ENCODE measurements around the gene EXTL2. TPM values are rescaled to one million over a fixed set of nuclear protein-coding genes. Genes with fewer than 3 reads are reported as not detected.

EXTL2 gene
- total and polyA plus RNA-seq, 2 donors (not counting 1 experiment from before 2014, with no cell fraction given): 1.7 to 4.6 TPM

DNA sequence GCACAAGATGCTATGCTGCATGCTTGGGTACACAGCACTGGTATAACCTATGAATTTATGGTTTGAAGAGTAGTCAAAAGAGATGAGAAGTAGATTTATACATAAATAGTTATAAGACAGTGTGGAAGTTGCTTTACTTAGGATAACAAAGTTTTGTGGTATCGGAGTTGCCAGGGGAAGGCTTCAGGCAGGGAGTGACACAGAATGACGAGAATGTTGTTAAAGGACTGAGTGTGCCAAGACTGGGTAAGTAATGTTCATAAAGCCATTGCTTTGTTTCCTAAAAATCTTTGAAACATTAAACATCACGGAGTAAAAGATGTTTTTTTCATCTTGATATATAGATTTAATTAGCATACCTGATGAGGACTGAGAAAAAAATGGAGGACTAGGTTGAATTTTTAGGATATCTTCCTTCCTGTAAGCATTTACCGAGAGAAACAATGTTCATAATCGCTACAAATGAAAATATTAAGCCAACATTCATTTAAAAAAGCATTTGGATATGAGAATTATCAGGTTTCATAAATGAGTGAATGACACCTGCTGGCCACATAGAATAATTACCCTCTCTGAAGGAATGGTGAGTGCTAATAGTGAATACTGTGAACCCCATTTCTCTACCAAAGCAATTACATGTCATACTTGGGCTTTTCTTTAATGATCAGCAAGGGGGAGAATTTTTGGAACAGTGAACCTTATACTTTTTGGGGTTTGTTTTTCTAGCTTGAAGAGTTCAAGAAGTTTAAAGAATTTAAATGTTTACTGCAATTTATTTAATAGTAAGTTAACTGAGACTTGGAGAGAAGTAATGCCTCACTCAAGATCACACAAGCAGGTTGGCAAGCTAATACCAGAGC lies 28.4 kb downstream of the EXTL2 start:
- H3K4me2 ChIP-seq (replicated peaks; ENCODE audit: low read depth, low read length, poor library complexity, severe bottlenecking): no peak overlapping the region
- ChIA-PET POLR2A (no interaction called here), CTCF (interaction anchor here (0.7 to 4.2 kb wide), 6 partner anchors 259 to 1060 kb away, joined by 3 to 31 read pairs (median 5); no protein-coding TSS in a partner anchor)
- H2AFZ ChIP-seq (ENCODE audit: insufficient read depth, low read depth, low read length, poor library complexity, severe bottlenecking): no peak overlapping the region
- H3K27me3 Mint-ChIP-seq: no peaks in the 10 kb centered on the region
- no peak overlapping the region for H3K9ac ChIP-seq (ENCODE audit: low read length)
- intact Hi-C loops (cut with micrococcal nuclease): loop anchor here (1.0 kb wide), 1 partner anchor 260 kb away; no protein-coding TSS in a partner anchor
- no peak for ATAC-seq (ENCODE audit: low read depth)
- peak; percentile 40 for DNase-seq
- no peaks in the 10 kb centered on the region for H3K4me1 ChIP-seq (ENCODE audit: control insufficient read depth in 2 of 2, insufficient read depth in 2 of 2, low read length in 2 of 2)
- no peak for TF ChIP-seq EZH2 (IDR thresholded peaks at IDR 0.05; ENCODE audit: borderline replicate concordance, insufficient read depth, low read depth, low read length, poor library complexity, severe bottlenecking)
- TF ChIP-seq, protein P1, sequence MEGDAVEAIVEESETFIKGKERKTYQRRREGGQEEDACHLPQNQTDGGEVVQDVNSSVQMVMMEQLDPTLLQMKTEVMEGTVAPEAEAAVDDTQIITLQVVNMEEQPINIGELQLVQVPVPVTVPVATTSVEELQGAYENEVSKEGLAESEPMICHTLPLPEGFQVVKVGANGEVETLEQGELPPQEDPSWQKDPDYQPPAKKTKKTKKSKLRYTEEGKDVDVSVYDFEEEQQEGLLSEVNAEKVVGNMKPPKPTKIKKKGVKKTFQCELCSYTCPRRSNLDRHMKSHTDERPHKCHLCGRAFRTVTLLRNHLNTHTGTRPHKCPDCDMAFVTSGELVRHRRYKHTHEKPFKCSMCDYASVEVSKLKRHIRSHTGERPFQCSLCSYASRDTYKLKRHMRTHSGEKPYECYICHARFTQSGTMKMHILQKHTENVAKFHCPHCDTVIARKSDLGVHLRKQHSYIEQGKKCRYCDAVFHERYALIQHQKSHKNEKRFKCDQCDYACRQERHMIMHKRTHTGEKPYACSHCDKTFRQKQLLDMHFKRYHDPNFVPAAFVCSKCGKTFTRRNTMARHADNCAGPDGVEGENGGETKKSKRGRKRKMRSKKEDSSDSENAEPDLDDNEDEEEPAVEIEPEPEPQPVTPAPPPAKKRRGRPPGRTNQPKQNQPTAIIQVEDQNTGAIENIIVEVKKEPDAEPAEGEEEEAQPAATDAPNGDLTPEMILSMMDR (IDR thresholded peaks at IDR 0.05): peak; percentile 74
- H3K4me1 Mint-ChIP-seq: no peaks in the 10 kb centered on the region
- H3K9me3 Mint-ChIP-seq (ENCODE audit: insufficient read depth): no peaks in the 10 kb centered on the region
- H3K9me3 ChIP-seq (ENCODE audit: control extremely low read depth in 1 of 3, control insufficient read depth in 2 of 3, insufficient read depth in 1 of 3, low read length in 2 of 3): no peaks in the 10 kb centered on the region
- H3K27ac ChIP-seq (ENCODE audit: low read length in 2 of 2): no peak overlapping the region
- H3K4me3 ChIP-seq (ENCODE audit: control extremely low read depth in 1 of 5, extremely low read depth in 1 of 5, insufficient read depth in 1 of 5, low read depth in 2 of 5, low read length in 4 of 5): no peak overlapping the region
- no peak overlapping the region for H3K4me3 Mint-ChIP-seq
- H4K20me1 ChIP-seq (ENCODE audit: control insufficient read depth, insufficient read depth, low read length, poor library complexity, severe bottlenecking): no peaks in the 10 kb centered on the region
- peaks cover 0 to 6% (median 2%) of the 10 kb centered on the region in 4 experiments for H3K27me3 ChIP-seq (replicated peaks in 1 of 4; ENCODE audit: control extremely low read depth in 1 of 4, control insufficient read depth in 3 of 4, insufficient read depth in 4 of 4, low read length in 3 of 4)
- H3K79me2 ChIP-seq (ENCODE audit: control insufficient read depth, insufficient read depth, low read length): no peaks in the 10 kb centered on the region
- WGBS (ENCODE audit: insufficient coverage): 29% methylated on average over 1 of the region's 5 CpGs
- H3K27ac Mint-ChIP-seq: no peak overlapping the region
- H3K36me3 ChIP-seq (replicated peaks in 1 of 2; ENCODE audit: control extremely low read depth in 1 of 2, control insufficient read depth in 1 of 2, extremely low read depth in 1 of 2, insufficient read depth in 2 of 2, low read length in 1 of 2): no peaks in the 10 kb centered on the region

DNA sequence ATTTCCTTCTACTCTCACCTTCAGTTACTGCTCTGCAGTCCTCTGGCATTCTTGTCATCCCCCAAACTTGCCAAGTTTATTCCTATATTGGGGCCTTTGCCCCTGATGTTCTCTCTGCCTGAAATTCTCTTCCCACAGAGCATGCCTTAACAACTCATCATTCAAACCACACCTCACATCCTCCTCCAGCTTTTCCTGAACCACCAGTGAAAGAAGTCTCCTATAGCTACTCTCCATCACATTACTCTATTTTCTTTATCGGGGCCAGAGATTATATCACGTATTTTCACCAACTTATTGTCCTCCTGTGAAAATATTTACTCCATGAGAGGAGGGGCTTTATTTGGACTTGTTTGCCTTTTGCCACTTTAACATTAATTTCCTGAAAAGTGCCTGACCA lies 32.1 kb downstream of the EXTL2 start:
- DNase-seq: no peak
- no peaks in the 10 kb centered on the region for H3K9me3 Mint-ChIP-seq (ENCODE audit: insufficient read depth)
- peaks cover 0 to 8% (median 2%) of the 10 kb centered on the region in 4 experiments for H3K27me3 ChIP-seq (replicated peaks in 1 of 4; ENCODE audit: control extremely low read depth in 1 of 4, control insufficient read depth in 3 of 4, insufficient read depth in 4 of 4, low read length in 3 of 4)
- H3K9ac ChIP-seq (ENCODE audit: low read length): no peak overlapping the region
- intact Hi-C loops (cut with micrococcal nuclease): no loop called here
- H3K4me1 Mint-ChIP-seq: no peaks in the 10 kb centered on the region
- no peak for ATAC-seq (ENCODE audit: low read depth)
- no peak overlapping the region for H3K4me2 ChIP-seq (replicated peaks; ENCODE audit: low read depth, low read length, poor library complexity, severe bottlenecking)
- H3K9me3 ChIP-seq (ENCODE audit: control extremely low read depth in 1 of 3, control insufficient read depth in 2 of 3, insufficient read depth in 1 of 3, low read length in 2 of 3): no peaks in the 10 kb centered on the region
- no peaks in the 10 kb centered on the region for H4K20me1 ChIP-seq (ENCODE audit: control insufficient read depth, insufficient read depth, low read length, poor library complexity, severe bottlenecking)
- peaks cover 10% of the 10 kb centered on the region for H3K27me3 Mint-ChIP-seq
- no peak overlapping the region for H3K4me3 Mint-ChIP-seq
- H3K4me1 ChIP-seq (ENCODE audit: control insufficient read depth in 2 of 2, insufficient read depth in 2 of 2, low read length in 2 of 2): no peaks in the 10 kb centered on the region
- TF ChIP-seq, protein P1 (IDR thresholded peaks at IDR 0.05): no peak
- no peak for TF ChIP-seq EZH2 (IDR thresholded peaks at IDR 0.05; ENCODE audit: borderline replicate concordance, insufficient read depth, low read depth, low read length, poor library complexity, severe bottlenecking)
- H3K4me3 ChIP-seq (ENCODE audit: control extremely low read depth in 1 of 5, extremely low read depth in 1 of 5, insufficient read depth in 1 of 5, low read depth in 2 of 5, low read length in 4 of 5): no peak overlapping the region
- H3K27ac ChIP-seq (ENCODE audit: low read length in 2 of 2): no peak overlapping the region
- H3K79me2 ChIP-seq (ENCODE audit: control insufficient read depth, insufficient read depth, low read length): no peaks in the 10 kb centered on the region
- no peaks in the 10 kb centered on the region for H3K36me3 ChIP-seq (replicated peaks in 1 of 2; ENCODE audit: control extremely low read depth in 1 of 2, control insufficient read depth in 1 of 2, extremely low read depth in 1 of 2, insufficient read depth in 2 of 2, low read length in 1 of 2)
- ChIA-PET POLR2A (no interaction called here), CTCF (interaction anchor here (1.2 to 2.1 kb wide), 3 partner anchors 398 to 1055 kb away, joined by 3 to 5 read pairs (median 4); no protein-coding TSS in a partner anchor)
- no peak overlapping the region for H3K27ac Mint-ChIP-seq
- WGBS (ENCODE audit: insufficient coverage): no CpG with 5 or more reads among the region's 2 CpGs
- no peak overlapping the region for H2AFZ ChIP-seq (ENCODE audit: insufficient read depth, low read depth, low read length, poor library complexity, severe bottlenecking)

Measured in B cell (primary cell).